ENCODE data around the gene UMODL1. TPM values are rescaled to one million over a fixed set of nuclear protein-coding genes. Genes with fewer than 3 reads are reported as not detected.

UMODL1 gene
- total RNA-seq, 1 donor from 2014 or later, result not detected

GRCh38 chr21:42095581-42095980, 24.5 kb downstream of the UMODL1 start:
- Histone ChIP-seq H3K4me3 (ENCODE audit: low read depth, low read length) (no peak overlapping the region), H3K27me3 (ENCODE audit: control insufficient read depth, insufficient read depth, low read length) (peaks cover 3% of the 10 kb centered on the region), H3K36me3 (ENCODE audit: control insufficient read depth, insufficient read depth, low read length) (no peaks in the 10 kb centered on the region)
- DNase-seq (ENCODE audit: low read depth), result no peak
- no peak for TF ChIP-seq CTCF (IDR thresholded peaks at IDR 0.05; ENCODE audit: insufficient read depth, low read length, poor library complexity, severe bottlenecking)

- Histone ChIP-seq H3K27me3 (ENCODE audit: control insufficient read depth, insufficient read depth, low read length) (peaks cover 5% of the 10 kb centered on the region), H3K36me3 (ENCODE audit: control insufficient read depth, insufficient read depth, low read length) (no peaks in the 10 kb centered on the region), H3K4me3 (ENCODE audit: low read depth, low read length) (no peak overlapping the region)
- no peak for TF ChIP-seq CTCF (IDR thresholded peaks at IDR 0.05; ENCODE audit: insufficient read depth, low read length, poor library complexity, severe bottlenecking)
- no peak for DNase-seq (ENCODE audit: low read depth)
Measured at GRCh38 chr21:42096566-42096965, 25.4 kb downstream of the UMODL1 start.

GRCh38 chr21:42097274-42097673, 26.2 kb downstream of the UMODL1 start:
- no peak overlapping the region for H3K4me3 ChIP-seq (ENCODE audit: low read depth, low read length)
- peaks cover 2% of the 10 kb centered on the region for H3K27me3 ChIP-seq (ENCODE audit: control insufficient read depth, insufficient read depth, low read length)
- no peak for DNase-seq (ENCODE audit: low read depth)
- TF ChIP-seq CTCF (IDR thresholded peaks at IDR 0.05; ENCODE audit: insufficient read depth, low read length, poor library complexity, severe bottlenecking), result no peak
- H3K36me3 ChIP-seq (ENCODE audit: control insufficient read depth, insufficient read depth, low read length), result no peaks in the 10 kb centered on the region

- H3K36me3 ChIP-seq (ENCODE audit: control insufficient read depth, insufficient read depth, low read length), result no peaks in the 10 kb centered on the region
Measured at GRCh38 chr21:42097860-42098454, 26.8 kb downstream of the UMODL1 start.

GRCh38 chr21:42098957-42099505, 27.9 kb downstream of the UMODL1 start:
- no peaks in the 10 kb centered on the region for H3K36me3 ChIP-seq (ENCODE audit: control insufficient read depth, insufficient read depth, low read length)
- no peak for TF ChIP-seq CTCF (IDR thresholded peaks at IDR 0.05; ENCODE audit: insufficient read depth, low read length, poor library complexity, severe bottlenecking)

More at GRCh38 chr21:42097860-42098454, 26.8 kb downstream of the UMODL1 start:
- peak; percentile 94 for DNase-seq (ENCODE audit: low read depth)
- Histone ChIP-seq H3K4me3 (ENCODE audit: low read depth, low read length) (no peak overlapping the region), H3K27me3 (ENCODE audit: control insufficient read depth, insufficient read depth, low read length) (peaks cover 2% of the 10 kb centered on the region)
- TF ChIP-seq CTCF (IDR thresholded peaks at IDR 0.05; ENCODE audit: insufficient read depth, low read length, poor library complexity, severe bottlenecking), result no peak

GRCh38 chr21:42101246-42101645, 30.1 kb downstream of the UMODL1 start:
- DNase-seq (ENCODE audit: low read depth), result no peak
- Histone ChIP-seq H3K36me3 (ENCODE audit: control insufficient read depth, insufficient read depth, low read length) (no peaks in the 10 kb centered on the region), H3K27me3 (ENCODE audit: control insufficient read depth, insufficient read depth, low read length) (peaks cover 15% of the 10 kb centered on the region), H3K4me3 (ENCODE audit: low read depth, low read length) (no peak overlapping the region)
- TF ChIP-seq CTCF (IDR thresholded peaks at IDR 0.05; ENCODE audit: insufficient read depth, low read length, poor library complexity, severe bottlenecking), result no peak

More at GRCh38 chr21:42098957-42099505, 27.9 kb downstream of the UMODL1 start:
- no peak for DNase-seq (ENCODE audit: low read depth)
- Histone ChIP-seq H3K4me3 (ENCODE audit: low read depth, low read length) (no peak overlapping the region), H3K27me3 (ENCODE audit: control insufficient read depth, insufficient read depth, low read length) (peaks cover 2% of the 10 kb centered on the region)
